HG03342 (cell line): Measurements from ENCODE around the gene PAX6.

ENCODE experiments used
- ATAC-seq: cut with Tn5 transposase; IDR thresholded peaks from one replicate; pipeline ENCODE4 v1.9.1; 2021; ENCODE audit warnings: mild to moderate bottlenecking, moderate library complexity; ENCODE audit not compliant: unreplicated experiment

The PAX6 gene

DNA sequence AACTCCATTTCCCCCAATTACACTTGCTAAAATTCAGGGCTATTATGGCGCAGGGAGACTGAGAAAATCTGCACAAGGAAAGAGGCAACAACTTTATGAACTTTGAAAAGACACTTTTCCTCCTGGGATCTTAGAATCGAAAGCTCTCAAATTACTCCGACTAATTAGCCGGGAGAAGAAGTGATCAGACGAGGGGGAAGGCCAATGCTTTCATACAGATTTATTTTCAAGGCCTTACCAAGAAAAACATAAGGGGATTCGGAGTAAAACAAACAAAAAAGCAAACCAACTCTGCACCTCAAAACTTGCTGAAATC, 1.6 kb downstream of the PAX6 start:
- no peak for ATAC-seq

- ATAC-seq: no peak
Observed at GRCh38 chr11:31808721-31809540, 2.2 kb downstream of the PAX6 start.

DNA sequence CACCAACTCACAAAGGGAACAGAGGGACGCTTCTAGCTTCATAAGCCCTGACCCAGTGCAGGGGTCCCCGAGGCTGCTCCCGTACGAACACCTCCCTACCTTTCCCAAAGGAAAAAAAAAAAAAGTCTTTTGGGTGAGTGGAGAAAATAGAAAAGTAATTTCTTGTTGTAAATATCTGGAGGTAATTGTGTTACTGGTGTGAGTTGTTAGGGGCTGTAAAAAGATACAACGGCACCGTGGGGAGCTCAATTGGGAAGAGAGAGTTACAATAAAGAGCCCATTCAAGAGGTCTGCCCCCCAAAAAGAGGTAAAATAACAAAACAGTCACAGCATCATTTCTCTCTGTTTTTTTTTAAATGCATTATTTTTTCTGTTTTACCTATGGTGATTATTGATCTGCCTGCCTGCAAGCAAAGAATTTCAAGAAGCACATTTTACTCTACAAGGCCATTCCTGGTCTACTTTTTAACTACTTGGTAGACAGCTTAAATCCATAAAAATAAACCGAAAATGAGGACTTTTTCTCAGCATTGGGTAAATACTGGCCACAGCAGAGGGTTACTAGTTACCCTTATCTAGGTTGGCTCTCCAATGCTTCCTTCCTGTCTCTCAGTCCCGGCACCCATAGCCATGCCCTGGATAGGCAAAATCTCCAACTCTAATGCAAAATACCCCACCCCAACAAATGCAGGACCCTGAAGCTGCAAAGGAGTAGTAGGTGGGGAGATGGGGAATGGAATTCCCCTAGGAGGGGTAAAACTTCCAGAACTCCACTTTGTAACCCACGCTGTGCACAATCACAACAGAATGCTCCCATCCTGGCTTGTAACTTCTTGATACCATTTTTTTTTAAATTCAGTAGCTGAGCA, 3.1 kb downstream of the PAX6 start:
- ATAC-seq: no peak

- no peak for ATAC-seq
Observed at GRCh38 chr11:31806928-31807798, 4.0 kb downstream of the PAX6 start.

DNA sequence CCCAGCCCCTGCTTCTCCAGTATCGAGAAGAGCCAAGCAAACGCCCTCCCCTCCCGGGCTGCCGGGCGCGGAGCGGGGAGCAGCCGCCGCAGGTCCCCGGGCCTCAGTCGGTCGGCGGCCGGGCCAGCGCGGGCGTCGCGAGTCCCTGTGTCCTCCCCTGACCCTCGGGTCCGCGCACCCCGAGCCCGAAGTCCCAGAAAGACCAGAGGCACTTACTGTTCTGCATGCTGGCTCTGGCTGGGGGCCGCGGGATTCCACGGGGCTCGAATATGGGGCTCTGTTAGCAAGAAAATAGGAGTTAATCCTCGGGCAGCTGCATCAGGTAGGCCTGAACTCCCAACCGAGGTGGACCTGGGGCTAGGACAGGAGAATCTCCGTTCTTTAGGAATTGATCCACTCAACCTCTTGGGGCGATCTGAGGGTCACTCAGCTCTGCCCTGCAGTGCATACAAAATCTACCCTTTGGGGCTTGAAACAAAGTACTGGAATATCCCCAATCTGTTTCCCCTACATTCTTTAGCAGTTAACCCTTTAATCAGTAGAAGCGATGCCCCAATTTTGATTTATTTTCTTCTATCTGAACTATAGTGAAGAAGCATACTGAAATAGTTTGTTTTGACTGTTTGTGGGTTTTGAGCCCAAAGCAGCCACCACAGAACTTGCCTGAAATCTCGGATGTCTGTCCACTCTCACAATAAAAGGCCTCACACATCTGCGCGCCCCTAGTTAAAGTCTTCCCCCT, 4.8 kb downstream of the PAX6 start:
- no peak for ATAC-seq

DNA sequence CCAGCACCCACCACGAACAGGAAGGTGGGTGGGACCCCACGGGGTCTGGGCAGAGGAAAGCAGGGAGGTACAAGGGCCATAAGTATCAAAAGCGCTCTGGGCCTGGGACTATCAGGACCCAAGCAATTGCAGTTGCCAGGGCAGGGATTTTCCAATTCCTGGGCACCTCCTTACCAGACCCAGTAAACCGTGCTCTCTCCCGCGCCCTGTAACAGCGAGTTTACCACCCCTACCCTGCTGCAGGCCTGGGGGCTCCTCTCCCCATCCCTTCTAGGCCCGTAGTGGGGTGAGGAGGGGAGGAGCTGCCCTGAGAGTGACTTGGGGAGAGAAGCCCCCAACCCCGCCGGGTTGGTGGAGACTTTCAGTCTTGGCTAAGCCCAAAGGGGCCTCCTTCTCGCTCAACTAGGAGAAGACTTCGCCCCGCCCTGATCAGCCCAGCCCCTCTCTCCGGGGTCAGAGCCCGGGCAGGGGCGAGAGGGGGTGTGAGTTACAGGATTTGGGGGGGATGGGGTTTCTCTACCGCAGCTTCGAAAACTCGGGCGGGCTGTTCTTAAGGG, 5.4 kb downstream of the PAX6 start:
- no peak for ATAC-seq

GRCh38 chr11:31805037-31805628, 6.0 kb downstream of the PAX6 start:
- no peak for ATAC-seq

DNA sequence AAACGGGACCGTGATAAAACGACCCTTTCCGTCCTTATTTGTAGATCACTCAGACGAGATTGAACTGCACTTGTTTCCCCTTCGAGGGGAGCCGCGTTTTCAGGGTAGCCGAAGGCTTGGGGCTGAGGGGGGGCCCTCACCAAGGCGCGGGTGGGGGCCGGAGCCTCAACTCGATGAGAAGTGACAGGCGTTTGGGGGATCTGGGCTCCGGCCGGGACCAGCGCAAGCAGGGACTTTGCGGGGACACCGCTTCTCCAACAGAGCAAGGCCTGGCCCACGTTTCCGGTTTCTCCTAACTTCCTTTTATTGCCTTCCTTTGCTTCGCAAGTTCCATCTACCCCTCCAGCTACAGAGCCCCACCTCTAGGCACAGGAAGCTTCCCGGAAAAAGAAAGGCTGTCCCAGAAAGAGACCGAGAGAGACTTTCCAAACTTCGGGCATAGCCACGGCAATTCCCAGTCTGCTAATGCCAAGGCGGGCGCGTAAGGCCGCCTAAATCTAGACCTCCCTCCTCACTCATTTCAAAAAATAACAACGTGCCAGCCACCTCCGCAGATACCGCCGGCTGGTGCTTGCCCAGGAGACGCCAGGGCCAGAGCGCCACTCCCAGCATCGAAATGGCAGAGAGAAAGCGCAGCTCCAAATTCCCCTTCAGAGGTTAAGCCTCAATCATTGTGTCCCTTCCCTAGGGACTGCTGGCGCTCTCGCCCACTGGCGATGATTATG, 6.6 kb downstream of the PAX6 start:
- ATAC-seq: no peak

DNA sequence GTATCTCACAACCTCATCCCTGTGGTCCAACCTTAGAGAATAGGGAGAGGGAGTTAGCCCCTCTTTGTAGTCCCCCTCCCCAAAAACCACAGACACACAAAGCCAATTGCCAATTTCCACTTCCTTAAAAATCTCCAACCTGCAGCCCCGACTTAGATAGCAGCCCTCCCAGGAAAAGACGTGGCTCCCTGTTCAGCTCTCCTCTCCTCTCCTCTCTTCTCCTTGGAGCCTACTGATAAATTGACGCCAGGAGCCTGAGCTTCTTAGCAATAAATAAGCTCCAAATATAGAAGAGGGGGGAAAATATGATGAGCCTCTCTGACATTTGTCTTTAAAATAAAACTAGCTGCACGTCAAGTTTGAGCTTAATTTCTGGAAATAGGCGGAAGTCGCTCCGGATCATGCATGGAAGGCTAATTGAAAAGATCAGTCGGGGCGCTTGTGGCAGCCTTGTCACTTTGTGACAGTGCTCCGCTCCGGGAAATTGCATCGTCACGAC, 7.3 kb downstream of the PAX6 start:
- no peak for ATAC-seq

- ATAC-seq: no peak
Observed at GRCh38 chr11:31802990-31803812, 7.9 kb downstream of the PAX6 start.

DNA sequence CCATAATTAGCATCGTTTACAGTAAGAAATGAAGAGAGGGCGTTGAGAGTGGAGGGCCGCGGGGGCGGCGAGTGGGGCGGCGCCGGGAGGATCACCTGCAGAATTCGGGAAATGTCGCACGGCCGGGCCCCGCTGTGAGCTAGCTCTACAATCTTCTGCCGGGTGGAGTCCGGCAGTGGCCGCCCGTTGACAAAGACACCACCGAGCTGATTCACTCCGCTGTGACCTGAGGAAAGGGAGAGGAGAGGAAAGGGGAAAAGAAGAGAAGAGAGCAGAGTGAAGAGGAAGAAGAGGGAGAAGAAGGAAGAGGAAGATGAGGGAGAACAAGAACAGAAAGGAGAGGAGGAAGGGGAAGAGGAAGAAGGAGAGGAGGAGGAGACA, 8.5 kb downstream of the PAX6 start:
- ATAC-seq: no peak

GRCh38 chr11:31802000-31802551, 9.0 kb downstream of the PAX6 start:
- no peak for ATAC-seq

- ATAC-seq: no peak
Observed at GRCh38 chr11:31801298-31801702, 9.8 kb downstream of the PAX6 start.

DNA sequence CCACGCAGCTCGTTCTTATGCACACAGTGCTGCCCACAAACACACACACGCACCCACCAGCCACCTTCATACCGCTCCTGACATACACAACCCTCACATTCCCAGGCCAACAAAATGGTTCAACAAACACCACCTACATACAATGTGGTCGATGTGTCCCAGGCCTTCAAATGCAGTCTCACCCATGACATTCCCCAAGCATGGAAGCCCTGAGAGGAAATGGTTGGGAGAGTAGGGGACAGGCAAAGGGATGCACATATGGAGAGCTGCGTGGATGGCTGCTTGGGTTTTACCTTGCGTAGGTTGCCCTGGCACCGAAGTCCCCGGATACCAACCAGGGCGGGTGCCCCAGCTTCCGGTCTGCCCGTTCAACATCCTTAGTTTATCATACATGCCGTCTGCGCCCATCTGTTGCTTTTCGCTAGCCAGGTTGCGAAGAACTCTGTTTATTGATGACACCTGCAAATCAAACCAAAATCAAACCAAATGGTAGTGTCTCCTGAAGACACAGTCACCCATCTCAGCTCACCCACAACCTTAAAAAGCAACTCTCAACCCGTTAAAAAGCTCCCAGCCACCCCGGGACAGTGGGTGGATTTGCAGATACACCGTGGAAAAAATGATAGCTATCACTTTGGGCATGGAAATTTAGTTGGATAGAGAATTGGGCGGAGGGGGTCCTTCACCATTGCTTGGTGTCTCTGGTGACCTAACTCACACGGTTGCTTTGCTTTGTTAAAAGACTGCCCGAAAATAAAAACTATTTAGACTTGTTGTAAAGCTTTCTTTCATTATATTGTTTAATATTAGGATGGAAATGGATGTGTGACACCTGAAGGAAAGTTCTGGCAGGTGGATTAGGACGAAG, 10.5 kb downstream of the PAX6 start:
- no peak for ATAC-seq

DNA sequence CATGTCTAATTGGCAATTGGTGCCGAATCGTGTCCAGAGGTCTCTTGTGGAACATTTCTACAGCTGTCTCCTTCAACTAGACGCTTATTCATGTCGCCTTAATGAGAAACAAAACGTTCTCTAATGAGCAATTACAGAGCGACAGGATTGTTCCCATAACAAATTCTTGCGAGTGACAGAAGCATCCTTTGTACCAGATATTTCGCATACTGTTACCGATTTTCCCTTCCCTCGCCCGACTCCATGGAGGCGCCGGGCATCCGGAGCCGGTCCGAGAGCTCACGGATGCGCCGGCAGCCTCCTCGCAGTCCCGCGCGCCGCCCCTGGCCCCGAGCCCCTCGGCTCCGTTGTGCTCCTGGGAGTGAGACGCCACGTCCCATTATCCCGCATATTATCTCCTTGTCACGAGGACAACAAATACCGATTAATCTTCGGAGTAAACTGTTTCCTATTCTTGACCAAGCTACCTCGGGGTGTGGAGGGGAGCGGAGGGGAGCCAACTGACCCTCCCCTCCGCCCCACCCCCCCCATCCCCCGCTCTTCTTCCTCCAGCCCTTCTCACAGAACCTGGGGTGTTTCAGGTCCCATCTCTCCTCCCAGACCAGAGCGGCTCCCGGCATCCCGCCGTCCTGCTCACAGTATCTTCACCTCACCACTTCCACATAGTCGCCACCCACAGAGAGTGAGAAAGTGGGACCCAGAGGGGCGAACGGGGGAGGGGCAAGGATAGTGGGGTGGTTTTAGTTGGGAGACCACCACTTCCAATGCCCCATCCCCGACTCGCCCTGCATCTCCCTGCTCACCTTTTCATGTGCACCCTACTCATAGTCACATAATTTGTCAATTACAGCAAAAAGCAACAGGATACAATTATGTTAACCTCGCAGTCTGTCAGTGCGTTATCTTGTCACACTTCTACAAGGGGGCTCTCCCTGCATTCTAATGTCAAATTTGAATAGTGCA, 11.4 kb downstream of the PAX6 start:
- ATAC-seq: no peak
